Smooth muscle cell of the brain vasculature (primary cell): Measurements from ENCODE around the gene GFPT1.
"Not testable (repeated sequence)": the region's sequence is repeated elsewhere in the genome, so short reads cannot be mapped to it uniquely, and the experiment has no call there.

Experiments used
- DNase-seq: peaks from one replicate; pipeline ENCODE4 v3.0.0-alpha.2; 2012; ENCODE audit warnings: low read depth, low spot score

GFPT1 gene

GRCh38 chr2:69383176-69383812 lies 3.7 kb downstream of the GFPT1 start:
- DNase-seq: no peak

- no peak for DNase-seq
Measured at GRCh38 chr2:69382547-69382946, 4.5 kb downstream of the GFPT1 start.

DNA sequence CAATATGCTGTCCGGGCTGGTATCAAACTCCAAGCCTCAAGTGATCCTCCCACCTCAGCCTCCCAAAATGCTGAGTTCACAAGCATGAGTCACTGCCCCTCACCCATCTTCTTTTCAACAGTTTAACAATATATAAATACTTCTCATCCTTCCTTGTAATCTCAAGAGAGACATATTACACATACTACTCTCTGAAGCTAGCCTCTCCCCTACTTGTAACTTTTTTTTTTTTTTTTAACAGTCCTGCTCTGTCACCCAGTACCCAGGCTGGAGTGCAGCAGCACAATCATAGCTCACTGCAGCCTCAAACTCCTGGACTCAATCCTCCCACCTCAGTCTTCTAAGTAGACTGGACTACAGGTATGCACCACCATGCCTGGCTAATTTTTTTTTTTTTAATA lies 5.7 kb downstream of the GFPT1 start:
- no peak for DNase-seq

- no peak for DNase-seq
Measured at GRCh38 chr2:69380072-69380917, 6.7 kb downstream of the GFPT1 start.

- no peak for DNase-seq
Measured at GRCh38 chr2:69376403-69376802, 10.6 kb downstream of the GFPT1 start.

GRCh38 chr2:69375494-69376353 lies 11.3 kb downstream of the GFPT1 start:
- no peak for DNase-seq

- no peak for DNase-seq
Measured at GRCh38 chr2:69372767-69373166, 14.3 kb downstream of the GFPT1 start.

DNA sequence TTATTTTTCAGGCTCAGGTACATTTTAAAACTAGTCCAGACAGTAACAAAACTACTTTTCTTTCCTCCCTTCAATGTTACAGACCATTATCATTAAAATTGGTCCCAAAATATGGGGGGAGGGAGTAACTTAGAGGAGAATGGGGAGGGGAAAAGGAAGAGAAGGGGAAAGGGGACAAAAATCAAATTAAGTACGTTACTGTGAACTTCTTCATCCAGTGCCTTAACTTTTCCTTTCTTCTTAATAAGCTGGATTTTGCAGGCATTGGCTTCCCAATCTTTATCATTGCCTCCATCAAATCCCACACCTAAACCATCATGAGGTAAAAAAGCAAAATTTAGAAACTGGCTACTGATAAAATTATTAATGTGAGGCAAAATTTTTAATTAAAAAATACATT lies 17.2 kb downstream of the GFPT1 start:
- no peak for DNase-seq

GRCh38 chr2:69368588-69368987 lies 18.4 kb downstream of the GFPT1 start:
- DNase-seq: no peak

GRCh38 chr2:69359371-69359770 lies 27.7 kb downstream of the GFPT1 start:
- no peak for DNase-seq

DNA sequence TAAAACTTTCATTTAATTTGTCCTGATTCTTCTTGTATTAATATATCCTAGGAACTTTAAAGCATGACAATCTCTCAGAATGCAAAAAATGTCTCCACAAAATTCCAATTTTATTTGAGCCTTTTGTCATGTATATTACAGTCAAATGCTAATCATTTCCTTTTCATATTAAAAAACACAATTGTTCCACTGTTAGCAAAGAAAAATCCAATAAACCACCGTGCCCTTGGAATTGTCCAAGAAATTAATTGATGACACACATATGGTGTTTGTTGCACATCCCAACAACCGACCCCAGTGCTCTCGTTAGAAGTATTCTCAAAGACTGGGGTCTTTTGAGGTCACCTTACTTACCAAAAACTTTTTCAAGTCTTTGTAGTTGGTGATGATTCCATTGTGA lies 28.1 kb downstream of the GFPT1 start:
- no peak for DNase-seq

- DNase-seq: no peak
Measured at GRCh38 chr2:69356471-69356870, 30.6 kb downstream of the GFPT1 start.

GRCh38 chr2:69354976-69355375 lies 32.1 kb downstream of the GFPT1 start:
- DNase-seq: not testable (repeated sequence)

DNA sequence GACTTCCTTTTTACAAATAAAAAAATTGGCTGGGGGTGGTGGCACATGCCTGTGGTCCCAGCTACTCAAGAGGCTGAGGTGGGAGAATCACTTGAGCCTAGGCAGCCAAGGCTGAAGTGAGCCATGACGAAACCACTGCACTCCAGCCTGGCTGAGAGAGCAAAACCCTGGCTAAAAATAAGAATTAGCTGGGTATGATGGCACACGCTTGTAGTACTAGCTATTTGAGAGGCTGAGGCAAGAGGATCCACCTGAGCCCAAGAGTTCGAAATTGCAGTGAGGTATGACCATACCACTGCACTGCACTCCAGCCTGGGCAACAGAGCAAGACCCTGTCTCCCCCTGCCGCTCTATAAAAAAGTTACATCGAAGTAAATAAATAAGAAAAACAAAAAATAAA lies 33.7 kb downstream of the GFPT1 start:
- DNase-seq: no peak

DNA sequence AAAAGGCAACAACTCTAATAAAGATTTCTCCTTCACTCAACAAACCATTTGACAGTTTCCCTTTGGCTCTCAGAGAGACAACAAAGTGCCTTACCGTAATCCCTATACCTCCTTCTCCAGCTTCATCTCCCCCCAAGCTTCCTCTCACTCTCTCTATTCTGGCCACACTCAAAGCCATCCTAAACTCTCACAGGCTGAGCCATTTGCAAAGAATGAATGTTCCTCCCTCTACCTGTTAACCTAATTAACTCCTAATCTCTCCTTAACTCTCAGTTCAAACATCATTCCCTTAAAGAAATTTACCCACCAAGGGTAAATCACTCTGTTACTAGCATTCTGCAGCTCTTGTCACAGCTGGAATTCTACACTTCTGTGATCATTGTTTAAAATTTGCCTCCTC lies 38.2 kb downstream of the GFPT1 start:
- no peak for DNase-seq

DNA sequence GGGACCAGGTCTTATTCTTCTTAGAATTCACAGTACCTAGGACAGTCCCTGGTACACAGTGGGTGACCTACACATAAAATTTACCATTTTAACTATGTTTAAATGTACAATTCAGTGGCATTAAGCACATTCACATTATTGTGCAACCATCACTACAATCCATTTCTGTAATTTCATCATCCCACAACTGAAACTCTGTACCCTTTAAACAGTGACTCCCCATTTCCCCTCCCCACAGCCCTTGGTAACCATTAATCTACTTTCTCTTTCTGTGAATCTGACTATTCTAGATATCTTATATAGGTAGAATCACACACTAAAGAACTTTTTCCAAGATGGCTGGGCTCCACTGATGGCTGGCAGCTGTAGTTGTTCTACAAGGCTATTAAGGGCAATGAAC lies 41.6 kb downstream of the GFPT1 start:
- no peak for DNase-seq

DNA sequence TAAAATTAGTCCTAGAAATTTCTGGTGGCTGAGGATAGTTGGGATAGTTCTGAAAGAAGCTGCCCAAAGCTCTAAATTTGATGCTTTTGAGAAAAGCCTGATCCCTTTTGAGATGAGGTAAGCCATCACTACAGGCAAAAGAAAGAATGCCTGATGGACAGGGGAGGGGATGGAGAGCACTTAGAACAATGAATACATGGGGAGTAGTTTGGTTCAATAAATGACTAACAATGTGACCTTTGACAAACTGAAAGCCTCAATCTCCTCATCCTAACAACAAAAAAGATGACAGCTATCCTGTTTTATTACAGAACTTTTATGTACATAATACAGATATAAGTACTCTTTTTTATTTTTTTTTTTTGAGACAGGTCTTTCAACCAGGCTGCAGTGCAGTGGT lies 42.7 kb downstream of the GFPT1 start:
- DNase-seq: no peak

DNA sequence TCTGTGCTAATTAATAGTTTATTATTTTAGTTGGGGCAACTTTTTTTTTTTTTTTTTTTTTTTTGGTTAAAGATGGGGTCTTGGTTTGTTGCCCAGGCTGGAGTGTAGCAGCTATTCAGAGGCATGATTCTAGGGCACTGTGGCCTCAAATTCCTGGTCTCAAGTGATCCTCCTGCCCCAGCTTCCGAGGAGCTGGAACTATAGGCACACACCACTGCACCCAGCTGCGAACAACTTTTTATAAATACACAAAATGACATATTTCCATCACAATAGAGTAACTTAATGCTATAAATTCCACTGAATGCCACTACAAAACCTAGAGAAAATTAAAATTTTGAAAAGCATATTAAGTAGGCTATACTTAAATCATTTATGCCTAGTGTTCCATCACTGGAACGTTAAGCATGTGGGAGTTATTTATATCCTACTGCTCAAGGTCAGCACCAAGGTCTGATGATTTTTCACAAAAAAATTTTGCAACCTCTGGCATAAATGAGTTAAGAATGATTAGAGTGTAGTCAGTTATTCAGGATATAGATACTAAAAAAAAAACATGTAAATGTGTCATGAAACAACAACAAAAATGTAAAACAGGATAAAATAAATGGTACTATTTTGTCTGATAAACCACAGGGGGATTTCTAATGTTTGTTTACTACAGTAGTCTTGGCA lies 46.8 kb downstream of the GFPT1 start:
- no peak for DNase-seq

DNA sequence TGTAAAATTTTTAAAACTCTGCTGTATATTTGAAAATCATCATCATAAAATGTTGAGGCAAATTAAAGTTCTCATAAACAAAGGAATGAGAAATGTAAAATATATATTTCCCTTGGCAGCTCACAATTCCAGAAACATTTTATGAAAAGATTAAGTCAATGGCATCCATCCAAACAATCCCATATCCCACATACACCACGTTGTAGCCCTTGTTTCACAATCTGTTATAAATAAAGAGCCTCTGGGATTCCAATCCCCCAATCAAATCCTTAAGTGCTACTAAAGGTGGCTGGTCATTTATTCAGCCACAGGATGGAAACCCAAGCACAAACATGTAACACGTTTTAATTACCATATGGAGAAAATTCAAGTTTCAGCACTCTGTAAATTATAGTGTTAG lies 51.7 kb downstream of the GFPT1 start:
- no peak for DNase-seq

- DNase-seq: no peak
Measured at GRCh38 chr2:69333352-69333751, 53.7 kb downstream of the GFPT1 start.

DNA sequence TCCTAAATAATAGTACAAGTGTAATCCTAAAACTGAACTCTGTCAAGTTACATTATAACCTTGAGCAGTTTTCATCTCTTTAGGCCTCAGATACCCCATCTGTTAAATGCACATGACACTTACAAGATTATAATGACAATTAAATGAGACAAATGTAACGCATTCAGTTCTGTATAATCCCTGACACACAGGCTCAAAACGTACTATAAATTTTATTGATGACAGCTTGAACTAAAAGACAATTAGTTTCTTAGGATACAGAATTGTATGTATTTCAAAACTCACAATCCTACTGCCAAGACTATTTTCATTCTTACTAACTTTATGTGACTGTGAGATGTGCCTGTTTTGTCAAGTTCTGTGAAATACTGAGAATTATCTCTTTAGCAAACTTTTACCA lies 56.2 kb downstream of the GFPT1 start:
- no peak for DNase-seq

GRCh38 chr2:69322631-69323030 lies 64.4 kb downstream of the GFPT1 start:
- DNase-seq: no peak
